SJCRH30 (cell line): Measurements from ENCODE around the gene TBCCD1. TPM values are rescaled to one million over a fixed set of nuclear protein-coding genes. Genes with fewer than 3 reads are reported as not detected.

Source experiments
- DNase-seq, 2 experiments: peaks; one replicate each; pipeline ENCODE4 v3.0.0-alpha.2; 2015 to 2020
- H3K27ac ChIP-seq: fragments of 250-450 bp; sonication (Bioruptor Pico); 2 replicates; pipeline ENCODE4 v1.5.1; 2020; ENCODE audit warnings: mild to moderate bottlenecking, moderate library complexity
- H3K27me3 ChIP-seq: fragments of 250-450 bp; sonication (Bioruptor Pico); 2 replicates; pipeline ENCODE4 v1.5.1; 2020; ENCODE audit warnings: mild to moderate bottlenecking, moderate library complexity
- H3K36me3 ChIP-seq: fragments of 250-450 bp; sonication (Bioruptor Pico); 2 replicates; pipeline ENCODE4 v1.5.1; 2020; ENCODE audit warnings: mild to moderate bottlenecking, moderate library complexity
- H3K4me1 ChIP-seq: fragments of 250-450 bp; sonication (Bioruptor Pico); 2 replicates; pipeline ENCODE4 v1.5.1; 2020; ENCODE audit warnings: mild to moderate bottlenecking, moderate library complexity
- H3K4me3 ChIP-seq: fragments of 250-450 bp; sonication (Bioruptor Pico); 2 replicates; pipeline ENCODE4 v1.5.1; 2020; ENCODE audit warnings: mild to moderate bottlenecking, moderate library complexity
- H3K9me3 ChIP-seq: fragments of 250-450 bp; sonication (Bioruptor Pico); replicated peaks from 2 replicates; pipeline ENCODE4 v1.5.1; 2020; ENCODE audit warnings: mild to moderate bottlenecking, moderate library complexity
- total RNA-seq: library from RNA; depleted of rRNA; stranded (reverse); fragments of >200 nt; shearing (Covaris generic); gene quantifications from 2 replicates; pipeline ENCODE4 v1.2.3, GENCODE V29; 2014; rRNA removed

TBCCD1 gene, protein sequence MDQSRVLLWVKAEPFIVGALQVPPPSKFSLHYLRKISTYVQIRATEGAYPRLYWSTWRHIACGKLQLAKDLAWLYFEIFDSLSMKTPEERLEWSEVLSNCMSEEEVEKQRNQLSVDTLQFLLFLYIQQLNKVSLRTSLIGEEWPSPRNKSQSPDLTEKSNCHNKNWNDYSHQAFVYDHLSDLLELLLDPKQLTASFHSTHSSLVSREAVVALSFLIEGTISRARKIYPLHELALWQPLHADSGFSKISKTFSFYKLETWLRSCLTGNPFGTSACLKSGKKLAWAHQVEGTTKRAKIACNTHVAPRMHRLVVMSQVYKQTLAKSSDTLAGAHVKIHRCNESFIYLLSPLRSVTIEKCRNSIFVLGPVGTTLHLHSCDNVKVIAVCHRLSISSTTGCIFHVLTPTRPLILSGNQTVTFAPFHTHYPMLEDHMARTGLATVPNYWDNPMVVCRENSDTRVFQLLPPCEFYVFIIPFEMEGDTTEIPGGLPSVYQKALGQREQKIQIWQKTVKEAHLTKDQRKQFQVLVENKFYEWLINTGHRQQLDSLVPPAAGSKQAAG
- total RNA-seq, result 19.1 and 19.3 TPM in 2 replicates

DNA sequence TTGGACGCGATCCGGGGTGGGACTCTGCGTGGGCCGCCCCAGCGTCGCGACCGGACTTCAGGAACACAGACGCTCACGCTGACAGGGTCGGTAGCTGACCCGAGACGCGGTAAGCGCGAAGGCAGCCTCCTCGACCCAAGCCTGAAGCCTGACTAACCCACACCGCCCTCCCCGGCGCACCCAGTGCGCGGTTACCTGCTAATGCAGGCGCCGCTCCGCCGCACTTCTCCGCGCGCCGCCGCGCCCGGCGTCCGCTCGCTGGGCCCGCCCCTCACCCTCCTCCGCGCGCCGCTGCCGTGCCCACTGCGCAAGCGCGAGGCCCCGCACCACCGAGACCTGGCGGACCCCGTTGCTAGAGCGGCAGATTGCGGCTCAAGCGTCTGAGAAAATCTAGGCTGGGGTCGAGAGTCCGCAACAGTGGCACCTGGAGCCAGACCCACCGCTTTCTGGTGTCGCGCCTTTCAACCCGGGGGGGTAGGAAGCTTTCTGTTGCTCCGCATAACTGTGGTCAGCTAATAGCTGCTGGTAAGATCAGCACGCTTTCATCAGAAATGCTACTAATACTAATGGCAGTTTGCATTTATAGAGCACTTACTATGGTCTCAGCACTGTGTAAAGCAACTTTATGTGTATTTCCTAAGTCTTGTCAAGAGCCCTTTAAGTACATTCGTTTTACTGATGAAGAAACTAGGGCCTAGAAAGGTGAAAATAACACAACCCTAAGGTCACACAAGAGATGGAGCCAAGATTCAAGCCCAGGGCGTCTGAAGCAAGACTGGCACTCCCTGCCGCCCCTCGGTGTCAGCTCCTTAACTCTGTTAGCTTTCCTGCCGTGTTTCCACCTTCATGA, at the start of gene TBCCD1:
TSS of gene TBCCD1 (minus strand) at position 268 of the 850 bp plus-strand sequence. CDS start 3,010 bp downstream, outside the sequence.
- peak; percentile 81 to 88 for DNase-seq

DNA sequence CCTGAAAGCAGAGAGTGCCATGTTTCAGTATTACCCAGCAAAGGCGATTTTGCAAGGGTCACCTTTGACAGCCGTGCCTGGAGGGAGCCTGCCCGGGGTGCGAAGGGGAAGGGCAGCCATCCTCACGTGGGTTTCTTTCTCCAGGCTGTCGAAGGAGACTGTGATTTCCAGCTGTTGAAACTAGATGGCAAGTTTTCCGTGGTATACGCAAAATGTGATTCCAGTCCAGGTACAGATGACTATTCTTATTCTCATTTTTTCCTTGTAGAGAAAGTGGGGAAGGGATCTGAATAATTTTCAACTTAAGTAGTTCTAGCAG, 49.1 kb upstream of the TBCCD1 start:
- no peak for DNase-seq
- H3K27me3 ChIP-seq, result no peaks in the 10 kb centered on the region
- H3K4me1 ChIP-seq, result no peaks in the 10 kb centered on the region
- no peaks in the 10 kb centered on the region for H3K9me3 ChIP-seq
- H3K36me3 ChIP-seq, result no peaks in the 10 kb centered on the region
- no peak overlapping the region for H3K4me3 ChIP-seq
- no peak overlapping the region for H3K27ac ChIP-seq

More for the DNA sequence above, at the start of gene TBCCD1:
- Histone ChIP-seq H3K4me3 (peak within 1 kb of the TSS; percentile 78), H3K4me1 (peaks cover 5% of the 10 kb centered on the region; the same call in 1 of the 2 replicates), H3K36me3 (peaks cover 2% of the 10 kb centered on the region; the same call in 1 of the 2 replicates), H3K27me3 (no peaks in the 10 kb centered on the region), H3K27ac (peak within 1 kb of the TSS; percentile 49), H3K9me3 (no peaks in the 10 kb centered on the region)

DNA sequence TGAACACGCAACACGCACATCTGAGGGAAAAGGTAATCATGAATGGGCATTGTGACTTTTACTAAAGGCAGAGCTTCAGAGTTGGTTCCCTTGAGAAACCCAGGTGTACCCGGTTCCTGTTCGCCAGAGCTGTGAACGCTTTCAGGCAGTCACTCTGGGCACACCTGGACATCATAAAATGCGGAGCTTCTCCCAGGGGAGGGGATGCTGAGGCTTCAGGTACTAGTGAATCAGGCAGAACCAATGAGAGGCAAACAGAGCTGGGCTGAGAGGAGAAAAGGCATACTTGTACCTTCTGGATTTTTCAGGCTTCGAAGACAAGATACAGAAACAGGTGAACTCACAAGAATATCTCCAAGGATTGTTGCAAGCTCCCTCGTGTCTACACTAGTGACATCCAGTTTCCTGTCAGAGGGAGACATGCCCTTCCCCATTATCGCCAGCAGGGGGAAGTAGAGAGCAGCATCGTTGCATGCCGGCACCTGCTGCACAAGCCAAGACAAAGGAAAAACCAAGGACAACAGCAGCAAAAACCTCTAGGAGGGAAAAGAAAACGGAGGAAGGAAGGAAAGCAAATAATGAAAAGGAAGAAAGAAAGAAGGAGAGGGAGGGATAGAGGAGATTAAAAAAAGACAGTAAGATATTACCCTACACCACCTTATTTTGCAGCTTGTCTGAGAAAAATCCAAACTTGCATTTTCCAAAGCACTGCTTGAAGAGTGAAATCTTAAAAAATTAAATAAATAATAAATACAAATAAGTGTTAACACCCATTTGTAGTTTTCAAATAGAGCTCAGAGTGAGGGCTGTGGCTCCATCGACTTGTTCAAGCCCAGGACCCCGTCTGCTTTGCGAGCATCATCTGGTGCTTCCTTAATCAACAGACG, 47.7 kb upstream of the TBCCD1 start:
- H3K36me3 ChIP-seq, result no peaks in the 10 kb centered on the region
- no peaks in the 10 kb centered on the region for H3K27me3 ChIP-seq
- peak; percentile 47 to 78 for DNase-seq
- H3K27ac ChIP-seq, result no peak overlapping the region
- H3K4me1 ChIP-seq, result no peaks in the 10 kb centered on the region
- no peak overlapping the region for H3K4me3 ChIP-seq
- no peaks in the 10 kb centered on the region for H3K9me3 ChIP-seq

DNA sequence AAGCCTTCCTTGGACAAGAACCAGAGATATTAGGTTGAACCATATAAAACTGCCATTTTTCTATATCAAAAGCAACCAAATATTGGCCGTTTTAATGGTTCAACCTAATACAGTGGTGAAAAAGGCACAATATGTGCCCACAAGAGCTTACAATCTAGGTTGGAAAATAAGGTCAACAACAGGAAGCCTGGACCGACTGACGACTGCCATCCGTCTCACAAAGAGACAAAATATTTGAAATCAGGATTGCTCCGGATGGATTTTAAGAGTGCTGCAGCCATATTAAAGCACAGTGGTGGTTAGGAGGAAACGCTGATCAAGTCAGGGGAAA, 47.1 kb upstream of the TBCCD1 start:
- no peak overlapping the region for H3K4me3 ChIP-seq
- DNase-seq, result no peak
- no peaks in the 10 kb centered on the region for H3K9me3 ChIP-seq
- no peak overlapping the region for H3K27ac ChIP-seq
- H3K27me3 ChIP-seq, result no peaks in the 10 kb centered on the region
- H3K4me1 ChIP-seq, result no peaks in the 10 kb centered on the region
- no peaks in the 10 kb centered on the region for H3K36me3 ChIP-seq

DNA sequence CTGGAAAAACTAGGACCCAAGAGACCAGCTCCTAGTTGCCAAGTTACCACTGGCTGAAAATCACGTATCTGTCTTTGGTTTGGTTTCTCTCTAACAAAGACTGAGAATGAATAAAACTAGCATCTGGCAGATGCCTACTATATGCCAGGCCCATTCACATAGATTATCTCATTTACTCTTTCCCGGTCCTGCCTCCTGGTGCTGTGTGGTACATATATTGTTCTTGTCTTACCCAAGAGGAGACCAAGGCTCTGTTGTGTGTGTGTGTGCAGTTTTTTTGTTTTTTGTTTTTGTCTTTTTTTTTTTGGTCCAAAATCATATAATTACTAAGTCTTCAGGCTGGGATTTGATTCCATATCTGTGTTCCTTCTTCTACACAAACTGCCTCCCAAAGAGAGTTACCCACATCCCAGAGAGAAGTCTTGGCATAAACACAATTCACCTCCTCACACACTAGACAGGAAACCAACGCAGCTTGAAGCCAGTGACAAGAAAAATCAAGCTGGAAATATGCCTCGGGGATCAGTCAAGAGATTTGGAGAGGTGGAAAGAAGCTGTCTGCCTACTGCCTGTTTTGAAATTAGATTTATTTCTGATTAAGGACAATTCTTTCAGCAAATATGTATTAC, 46.6 kb upstream of the TBCCD1 start:
- no peak overlapping the region for H3K27ac ChIP-seq
- no peaks in the 10 kb centered on the region for H3K4me1 ChIP-seq
- no peak overlapping the region for H3K4me3 ChIP-seq
- DNase-seq, result no peak
- no peaks in the 10 kb centered on the region for H3K36me3 ChIP-seq
- no peaks in the 10 kb centered on the region for H3K27me3 ChIP-seq
- no peaks in the 10 kb centered on the region for H3K9me3 ChIP-seq

DNA sequence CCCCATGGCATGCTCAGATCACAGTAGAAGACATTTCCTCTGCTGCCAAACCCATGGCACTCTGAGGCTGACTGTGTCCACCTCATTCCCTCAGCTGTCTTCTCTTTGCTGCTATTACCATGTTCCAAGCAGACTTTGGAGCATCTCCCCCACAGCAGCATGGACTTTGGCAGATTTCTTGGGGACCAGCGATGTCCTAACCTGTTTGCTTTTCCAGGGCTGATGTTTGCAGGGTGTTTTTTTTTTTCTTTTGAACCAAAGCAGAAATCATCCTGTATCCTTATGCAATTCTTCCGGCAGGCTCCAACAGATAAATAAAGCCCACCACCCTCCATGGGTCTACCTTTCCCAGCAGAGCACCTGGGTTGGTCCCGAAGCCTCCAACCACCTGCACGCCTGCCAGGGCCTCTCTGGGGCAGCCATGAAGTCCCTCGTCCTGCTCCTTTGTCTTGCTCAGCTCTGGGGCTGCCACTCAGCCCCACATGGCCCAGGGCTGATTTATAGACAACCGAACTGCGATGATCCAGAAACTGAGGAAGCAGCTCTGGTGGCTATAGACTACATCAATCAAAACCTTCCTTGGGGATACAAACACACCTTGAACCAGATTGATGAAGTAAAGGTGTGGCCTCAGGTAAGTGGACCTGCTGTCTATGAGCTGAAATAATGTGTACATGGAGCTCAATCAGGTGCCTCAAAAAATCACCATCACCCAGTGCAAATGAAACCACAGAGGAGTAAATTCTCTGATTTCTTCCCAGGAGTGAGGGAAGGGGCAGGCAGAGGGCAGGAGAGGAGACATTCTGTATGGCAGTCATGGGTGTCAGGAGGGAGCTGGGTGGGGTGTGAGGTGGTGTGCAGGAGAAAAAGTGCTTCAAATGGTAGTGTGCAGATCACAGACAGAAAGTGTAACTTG, 45.8 kb upstream of the TBCCD1 start, which contains the start of gene AHSG:
TSS of gene AHSG (plus strand) at position 340 of the 916 bp plus-strand sequence. CDS start at position 422, 82 bp downstream.
- no peak within 1 kb of the TSS for H3K27ac ChIP-seq
- no peak within 1 kb of the TSS for H3K4me3 ChIP-seq
- H3K4me1 ChIP-seq, result no peaks in the 10 kb centered on the region

DNA sequence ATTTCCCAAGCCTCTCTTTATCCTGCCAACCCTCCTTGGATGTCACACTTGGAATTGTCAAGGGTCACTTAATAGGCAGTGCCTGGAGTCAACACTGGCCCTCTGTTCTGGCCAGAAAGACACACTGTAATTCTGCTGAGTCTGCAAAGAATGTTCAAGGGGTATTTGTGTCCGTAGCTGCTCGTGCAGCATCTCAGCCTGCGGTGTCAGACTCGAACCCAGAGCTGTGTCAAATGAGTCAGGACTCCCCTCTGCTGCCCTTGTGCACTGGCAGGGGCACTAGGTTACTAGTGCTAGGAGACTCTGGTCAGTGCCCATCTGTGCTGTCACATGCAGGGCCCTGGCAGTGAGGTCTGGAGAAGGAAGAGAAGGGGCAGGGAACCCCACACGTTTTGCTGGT, 44.9 kb upstream of the TBCCD1 start:
- Histone ChIP-seq H3K4me3 (no peak overlapping the region), H3K4me1 (no peaks in the 10 kb centered on the region), H3K9me3 (no peaks in the 10 kb centered on the region), H3K27me3 (no peaks in the 10 kb centered on the region), H3K27ac (no peak overlapping the region), H3K36me3 (no peaks in the 10 kb centered on the region)
- no peak for DNase-seq

More for the DNA sequence above, 45.8 kb upstream of the TBCCD1 start, which contains the start of gene AHSG:
- no peaks in the 10 kb centered on the region for H3K9me3 ChIP-seq
- no peaks in the 10 kb centered on the region for H3K36me3 ChIP-seq
- no peak for DNase-seq
- no peaks in the 10 kb centered on the region for H3K27me3 ChIP-seq

DNA sequence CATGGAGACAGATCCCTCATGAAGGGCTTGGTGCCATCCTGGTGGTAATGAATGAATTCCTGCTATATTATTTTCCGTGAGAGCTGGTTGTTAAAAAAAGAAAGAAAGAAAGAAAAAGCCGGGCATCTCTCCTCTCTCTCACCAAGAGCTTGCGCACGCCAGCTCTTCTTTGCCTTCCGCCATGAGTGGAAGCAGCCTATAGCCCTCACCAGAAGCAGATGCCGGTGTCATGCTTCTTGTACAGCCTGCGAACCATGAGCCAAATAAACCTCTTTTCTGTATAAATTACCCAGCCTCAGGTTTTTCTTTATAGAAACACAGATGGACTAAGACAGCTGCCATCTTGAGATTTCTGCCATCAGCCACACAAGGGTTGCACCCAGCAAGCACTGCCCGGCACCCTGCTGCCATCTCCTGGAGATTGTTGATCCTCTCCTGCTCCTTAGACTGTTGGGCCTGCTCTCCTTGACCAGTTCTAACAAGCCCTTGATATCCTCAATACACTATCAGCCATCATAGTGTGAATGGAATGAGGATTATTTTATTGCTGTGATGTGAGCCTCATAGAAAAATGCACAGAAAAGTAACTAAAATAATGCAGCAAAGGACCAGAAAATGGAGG, 42.2 kb upstream of the TBCCD1 start:
- no peaks in the 10 kb centered on the region for H3K9me3 ChIP-seq
- no peaks in the 10 kb centered on the region for H3K4me1 ChIP-seq
- H3K27me3 ChIP-seq, result no peaks in the 10 kb centered on the region
- no peak overlapping the region for H3K4me3 ChIP-seq
- no peaks in the 10 kb centered on the region for H3K36me3 ChIP-seq
- peak in 1 of 2 experiments; percentile 30 for DNase-seq
- H3K27ac ChIP-seq, result no peak overlapping the region

DNA sequence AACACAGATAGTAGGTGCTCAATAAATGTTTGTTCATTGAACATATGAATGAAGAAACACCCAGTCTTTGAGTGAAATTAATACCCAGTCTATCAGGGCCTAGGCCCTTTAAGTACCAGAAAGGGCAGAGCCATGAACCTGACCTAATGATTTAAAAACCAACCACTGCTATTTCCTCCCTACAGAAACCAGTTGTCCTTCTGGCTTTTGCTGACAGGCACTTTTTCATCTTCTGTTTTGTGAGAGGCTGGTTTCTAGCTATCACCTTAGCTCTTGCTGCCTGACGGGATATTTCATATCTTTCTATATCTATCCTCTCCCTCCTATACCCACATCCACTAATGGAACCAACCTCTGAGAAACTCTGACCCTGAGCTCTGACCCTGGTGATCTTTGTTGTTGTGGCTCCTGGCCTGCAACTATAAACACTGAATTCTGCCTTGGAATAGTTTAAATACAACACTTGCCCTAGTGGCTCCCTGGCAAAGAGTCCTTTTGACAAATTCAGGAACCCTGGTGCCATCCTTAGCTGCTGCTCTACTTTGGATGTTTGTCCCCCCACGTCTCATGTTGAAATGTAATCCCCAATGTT, 41.6 kb upstream of the TBCCD1 start:
- no peaks in the 10 kb centered on the region for H3K27me3 ChIP-seq
- H3K27ac ChIP-seq, result no peak overlapping the region
- no peaks in the 10 kb centered on the region for H3K4me1 ChIP-seq
- no peaks in the 10 kb centered on the region for H3K9me3 ChIP-seq
- no peak overlapping the region for H3K4me3 ChIP-seq
- no peak for DNase-seq
- H3K36me3 ChIP-seq, result no peaks in the 10 kb centered on the region

DNA sequence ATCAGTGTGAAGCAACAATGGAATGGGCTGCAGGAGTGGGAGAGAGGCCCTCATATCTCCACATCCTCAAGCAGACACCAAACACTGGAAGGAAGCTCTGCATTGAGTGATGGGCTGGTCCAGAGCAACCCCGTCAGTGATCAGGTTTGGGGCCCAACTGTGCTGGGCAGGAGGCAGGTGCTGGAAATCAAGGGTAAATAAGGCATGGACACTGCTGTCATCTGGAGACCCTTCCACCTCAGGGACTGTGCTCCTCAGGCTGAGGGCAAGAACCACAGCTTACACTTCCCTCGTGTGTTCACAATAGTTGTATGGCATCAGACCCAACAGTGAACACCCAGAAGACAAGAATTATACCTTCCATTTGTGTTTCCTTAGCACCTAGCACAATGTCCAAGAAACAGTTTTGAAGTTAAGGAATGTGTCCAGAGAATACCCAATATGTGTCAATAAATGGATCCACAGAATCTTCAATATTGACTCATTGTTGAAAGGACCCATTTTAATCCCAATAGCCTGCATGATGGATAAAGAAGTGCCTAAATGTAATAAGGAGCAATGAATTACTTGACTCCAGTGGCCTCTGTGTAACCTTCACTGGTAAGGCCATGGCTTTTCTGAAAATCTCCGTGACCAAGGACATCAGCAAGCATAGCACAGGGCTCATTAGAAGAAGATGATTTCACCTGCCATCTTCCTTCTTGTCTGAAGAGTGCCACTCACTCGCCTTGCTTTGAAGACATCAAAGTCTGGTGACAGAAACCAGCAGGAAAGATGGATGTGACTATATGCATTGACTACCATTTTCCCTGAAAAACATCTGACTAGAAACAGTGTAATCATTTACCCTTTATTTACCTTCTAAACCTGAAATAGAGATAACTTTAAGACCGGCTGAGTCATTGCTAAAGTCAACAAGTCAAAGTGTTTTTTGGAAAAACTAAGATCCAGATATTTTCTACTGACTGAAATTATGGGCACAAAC, 38.7 kb upstream of the TBCCD1 start:
- no peak overlapping the region for H3K27ac ChIP-seq
- no peaks in the 10 kb centered on the region for H3K4me1 ChIP-seq
- no peaks in the 10 kb centered on the region for H3K27me3 ChIP-seq
- DNase-seq, result no peak
- no peaks in the 10 kb centered on the region for H3K36me3 ChIP-seq
- H3K9me3 ChIP-seq, result no peaks in the 10 kb centered on the region
- H3K4me3 ChIP-seq, result no peak overlapping the region

DNA sequence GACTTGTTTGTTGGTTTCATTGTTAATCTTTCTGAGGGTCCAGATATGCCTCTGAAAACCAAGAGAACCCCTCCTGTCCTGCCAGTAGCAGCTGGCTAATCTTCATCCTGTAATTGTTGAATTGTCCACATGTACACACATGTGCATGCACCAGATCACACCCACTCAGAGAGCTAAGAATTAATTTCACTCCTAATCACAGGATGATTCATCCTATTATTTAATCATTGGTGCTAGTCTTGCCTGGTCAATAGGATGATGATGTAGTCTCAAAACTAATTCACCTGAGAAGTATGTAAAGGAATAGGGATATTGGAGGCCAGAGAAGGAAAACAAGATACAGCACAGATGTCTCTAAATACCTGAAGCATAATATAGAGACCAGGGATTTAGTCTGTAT, 37.9 kb upstream of the TBCCD1 start:
- H3K9me3 ChIP-seq, result no peaks in the 10 kb centered on the region
- no peaks in the 10 kb centered on the region for H3K36me3 ChIP-seq
- H3K27ac ChIP-seq, result no peak overlapping the region
- H3K4me1 ChIP-seq, result no peaks in the 10 kb centered on the region
- no peak for DNase-seq
- H3K4me3 ChIP-seq, result no peak overlapping the region
- no peaks in the 10 kb centered on the region for H3K27me3 ChIP-seq

DNA sequence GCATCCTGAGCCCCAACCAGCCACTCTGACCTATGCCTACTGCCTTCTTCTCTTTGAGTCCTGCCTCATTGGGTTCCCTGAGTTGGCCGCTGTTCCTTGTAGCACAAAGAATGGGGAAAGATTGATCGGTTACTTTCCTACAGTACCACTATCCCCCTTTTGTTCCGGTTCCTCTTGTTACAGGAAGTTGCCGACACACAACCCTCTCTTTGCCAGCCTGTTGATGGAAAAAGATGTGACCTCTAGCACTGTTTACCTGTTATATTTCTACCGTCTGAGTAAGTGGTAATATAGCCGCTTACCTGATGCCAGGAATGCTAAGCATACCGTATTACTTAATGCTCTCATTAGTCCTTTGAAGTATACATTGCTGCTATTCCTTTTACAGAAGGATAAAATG, 36.0 kb upstream of the TBCCD1 start:
- Histone ChIP-seq H3K27ac (no peak overlapping the region), H3K27me3 (no peaks in the 10 kb centered on the region), H3K9me3 (no peaks in the 10 kb centered on the region), H3K4me1 (no peaks in the 10 kb centered on the region), H3K36me3 (no peaks in the 10 kb centered on the region), H3K4me3 (no peak overlapping the region)
- DNase-seq, result no peak
